Measurements from ENCODE around the gene CLEC17A.

DNA sequence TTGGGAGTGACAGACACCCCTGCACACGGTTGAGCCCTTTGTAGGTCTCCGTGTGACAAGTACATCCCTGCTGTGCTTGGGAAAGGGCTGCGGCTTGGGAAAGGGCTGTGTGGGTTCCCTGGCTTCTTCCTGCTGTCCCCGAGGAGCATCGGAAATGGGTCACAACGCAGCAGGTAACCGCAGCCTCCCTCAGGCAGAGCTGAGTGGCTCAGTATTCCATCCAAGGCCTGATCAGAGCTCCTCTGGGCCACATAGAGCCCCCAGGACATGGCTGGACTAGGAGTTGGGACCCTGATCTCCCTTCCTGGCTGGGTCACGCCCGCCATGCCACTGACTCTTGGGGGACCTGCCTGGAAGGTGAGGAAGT lies 37.2 kb upstream of the CLEC17A start:
- TF ChIP-seq DNMT3B (CRISPR knock-in tag; conservative IDR thresholded peaks at IDR 0.05) (no peak), EP300 (IDR thresholded peaks at IDR 0.05; ENCODE audit: low read depth in 2 of 2, low read length in 2 of 2) (no peak), EP300 (CRISPR knock-in tag; IDR thresholded peaks at IDR 0.05; ENCODE audit: borderline replicate concordance) (no peak), ZNF652 (CRISPR knock-in tag; IDR thresholded peaks at IDR 0.05; ENCODE audit: borderline replicate concordance, low read depth) (no peak), EZH2 (conservative IDR thresholded peaks at IDR 0.05; ENCODE audit: low read depth, low read length) (no peak), PAX8 (CRISPR knock-in tag; IDR thresholded peaks at IDR 0.05; ENCODE audit: borderline replicate concordance) (no peak), CHCHD3 (CRISPR knock-in tag; IDR thresholded peaks at IDR 0.05) (no peak)
- TF ChIP-seq, protein P1, sequence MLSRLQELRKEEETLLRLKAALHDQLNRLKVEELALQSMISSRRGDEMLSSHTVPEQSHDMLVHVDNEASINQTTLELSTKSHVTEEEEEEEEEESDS (CRISPR knock-in tag; IDR thresholded peaks at IDR 0.05; ENCODE audit: borderline replicate concordance) = no peak
- TF ChIP-seq, protein P2, sequence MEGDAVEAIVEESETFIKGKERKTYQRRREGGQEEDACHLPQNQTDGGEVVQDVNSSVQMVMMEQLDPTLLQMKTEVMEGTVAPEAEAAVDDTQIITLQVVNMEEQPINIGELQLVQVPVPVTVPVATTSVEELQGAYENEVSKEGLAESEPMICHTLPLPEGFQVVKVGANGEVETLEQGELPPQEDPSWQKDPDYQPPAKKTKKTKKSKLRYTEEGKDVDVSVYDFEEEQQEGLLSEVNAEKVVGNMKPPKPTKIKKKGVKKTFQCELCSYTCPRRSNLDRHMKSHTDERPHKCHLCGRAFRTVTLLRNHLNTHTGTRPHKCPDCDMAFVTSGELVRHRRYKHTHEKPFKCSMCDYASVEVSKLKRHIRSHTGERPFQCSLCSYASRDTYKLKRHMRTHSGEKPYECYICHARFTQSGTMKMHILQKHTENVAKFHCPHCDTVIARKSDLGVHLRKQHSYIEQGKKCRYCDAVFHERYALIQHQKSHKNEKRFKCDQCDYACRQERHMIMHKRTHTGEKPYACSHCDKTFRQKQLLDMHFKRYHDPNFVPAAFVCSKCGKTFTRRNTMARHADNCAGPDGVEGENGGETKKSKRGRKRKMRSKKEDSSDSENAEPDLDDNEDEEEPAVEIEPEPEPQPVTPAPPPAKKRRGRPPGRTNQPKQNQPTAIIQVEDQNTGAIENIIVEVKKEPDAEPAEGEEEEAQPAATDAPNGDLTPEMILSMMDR (CRISPR knock-in tag; IDR thresholded peaks at IDR 0.05) = no peak
- TF ChIP-seq, protein P3, sequence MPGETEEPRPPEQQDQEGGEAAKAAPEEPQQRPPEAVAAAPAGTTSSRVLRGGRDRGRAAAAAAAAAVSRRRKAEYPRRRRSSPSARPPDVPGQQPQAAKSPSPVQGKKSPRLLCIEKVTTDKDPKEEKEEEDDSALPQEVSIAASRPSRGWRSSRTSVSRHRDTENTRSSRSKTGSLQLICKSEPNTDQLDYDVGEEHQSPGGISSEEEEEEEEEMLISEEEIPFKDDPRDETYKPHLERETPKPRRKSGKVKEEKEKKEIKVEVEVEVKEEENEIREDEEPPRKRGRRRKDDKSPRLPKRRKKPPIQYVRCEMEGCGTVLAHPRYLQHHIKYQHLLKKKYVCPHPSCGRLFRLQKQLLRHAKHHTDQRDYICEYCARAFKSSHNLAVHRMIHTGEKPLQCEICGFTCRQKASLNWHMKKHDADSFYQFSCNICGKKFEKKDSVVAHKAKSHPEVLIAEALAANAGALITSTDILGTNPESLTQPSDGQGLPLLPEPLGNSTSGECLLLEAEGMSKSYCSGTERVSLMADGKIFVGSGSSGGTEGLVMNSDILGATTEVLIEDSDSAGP (CRISPR knock-in tag; IDR thresholded peaks at IDR 0.05; ENCODE audit: borderline replicate concordance) = no peak
- TF ChIP-seq, protein P4, sequence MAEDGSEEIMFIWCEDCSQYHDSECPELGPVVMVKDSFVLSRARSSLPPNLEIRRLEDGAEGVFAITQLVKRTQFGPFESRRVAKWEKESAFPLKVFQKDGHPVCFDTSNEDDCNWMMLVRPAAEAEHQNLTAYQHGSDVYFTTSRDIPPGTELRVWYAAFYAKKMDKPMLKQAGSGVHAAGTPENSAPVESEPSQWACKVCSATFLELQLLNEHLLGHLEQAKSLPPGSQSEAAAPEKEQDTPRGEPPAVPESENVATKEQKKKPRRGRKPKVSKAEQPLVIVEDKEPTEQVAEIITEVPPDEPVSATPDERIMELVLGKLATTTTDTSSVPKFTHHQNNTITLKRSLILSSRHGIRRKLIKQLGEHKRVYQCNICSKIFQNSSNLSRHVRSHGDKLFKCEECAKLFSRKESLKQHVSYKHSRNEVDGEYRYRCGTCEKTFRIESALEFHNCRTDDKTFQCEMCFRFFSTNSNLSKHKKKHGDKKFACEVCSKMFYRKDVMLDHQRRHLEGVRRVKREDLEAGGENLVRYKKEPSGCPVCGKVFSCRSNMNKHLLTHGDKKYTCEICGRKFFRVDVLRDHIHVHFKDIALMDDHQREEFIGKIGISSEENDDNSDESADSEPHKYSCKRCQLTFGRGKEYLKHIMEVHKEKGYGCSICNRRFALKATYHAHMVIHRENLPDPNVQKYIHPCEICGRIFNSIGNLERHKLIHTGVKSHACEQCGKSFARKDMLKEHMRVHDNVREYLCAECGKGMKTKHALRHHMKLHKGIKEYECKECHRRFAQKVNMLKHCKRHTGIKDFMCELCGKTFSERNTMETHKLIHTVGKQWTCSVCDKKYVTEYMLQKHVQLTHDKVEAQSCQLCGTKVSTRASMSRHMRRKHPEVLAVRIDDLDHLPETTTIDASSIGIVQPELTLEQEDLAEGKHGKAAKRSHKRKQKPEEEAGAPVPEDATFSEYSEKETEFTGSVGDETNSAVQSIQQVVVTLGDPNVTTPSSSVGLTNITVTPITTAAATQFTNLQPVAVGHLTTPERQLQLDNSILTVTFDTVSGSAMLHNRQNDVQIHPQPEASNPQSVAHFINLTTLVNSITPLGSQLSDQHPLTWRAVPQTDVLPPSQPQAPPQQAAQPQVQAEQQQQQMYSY (CRISPR knock-in tag; IDR thresholded peaks at IDR 0.05) = no peak
